DMS114 treated with DMSO at 0.1 percent for 48 hours (cell line): ENCODE results near the gene AKAP6.

Source experiments
- DNase-seq: peaks from one replicate; lab custom pipeline; 2025; ENCODE audit not compliant: unreplicated experiment; lab: John Stamatoyannopoulos, UW

AKAP6 gene

DNA sequence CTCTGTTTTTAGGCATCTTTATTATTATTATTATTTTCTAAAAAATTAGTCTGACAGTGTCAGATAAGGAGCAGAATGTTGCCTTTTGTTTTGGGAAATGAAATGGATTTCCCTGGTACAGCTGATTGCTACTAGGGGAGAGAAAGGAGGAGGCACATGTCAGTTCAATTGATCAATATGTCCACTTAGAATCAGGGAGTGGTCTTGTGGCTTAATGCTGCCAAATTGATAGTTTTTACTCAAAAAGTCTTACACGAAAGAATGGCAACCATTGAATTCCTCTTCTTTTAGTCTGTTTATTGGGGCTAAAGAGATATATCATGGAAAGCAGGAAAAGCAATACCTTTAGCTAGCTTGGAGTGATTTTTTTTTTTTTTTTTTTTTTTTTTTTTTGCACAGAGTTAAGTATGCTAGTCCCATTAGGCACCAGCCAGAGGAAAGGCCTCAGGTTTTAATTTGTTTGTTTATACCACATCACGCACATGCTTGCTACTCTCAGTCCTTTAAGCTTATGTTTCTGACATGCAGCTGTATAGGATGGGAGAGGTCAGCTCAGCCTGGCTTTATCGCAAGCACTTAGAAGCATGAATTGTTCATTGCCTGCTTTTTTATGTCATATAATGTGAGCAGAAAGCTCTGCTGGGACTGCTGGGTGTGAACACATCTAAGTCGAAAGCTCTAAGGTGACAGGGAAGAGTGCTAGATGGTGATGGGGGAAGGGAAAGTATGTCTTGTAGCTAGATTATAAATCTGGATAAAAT is 1.4 kb downstream of the AKAP6 start:
- no peak for DNase-seq

DNA sequence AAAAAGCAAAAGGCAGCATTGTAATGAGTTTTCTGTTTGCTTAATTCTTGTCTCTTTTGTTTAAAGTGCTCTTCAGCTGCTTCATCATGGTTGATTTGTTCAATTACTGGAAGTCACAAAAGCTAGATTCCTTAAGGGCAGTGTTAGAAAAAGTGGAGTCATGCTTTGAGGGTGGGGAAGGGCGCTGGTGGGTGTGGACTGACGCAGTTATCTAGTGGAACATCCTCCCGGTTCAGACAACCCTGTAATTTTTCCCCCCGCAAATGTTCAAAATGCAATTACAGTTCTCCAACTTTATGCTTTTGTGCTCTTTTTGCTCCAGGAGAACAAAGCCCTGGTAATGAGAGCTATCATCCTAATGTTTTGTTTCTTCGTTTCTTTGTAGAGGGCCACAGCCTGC is 2.1 kb downstream of the AKAP6 start:
- no peak for DNase-seq

DNA sequence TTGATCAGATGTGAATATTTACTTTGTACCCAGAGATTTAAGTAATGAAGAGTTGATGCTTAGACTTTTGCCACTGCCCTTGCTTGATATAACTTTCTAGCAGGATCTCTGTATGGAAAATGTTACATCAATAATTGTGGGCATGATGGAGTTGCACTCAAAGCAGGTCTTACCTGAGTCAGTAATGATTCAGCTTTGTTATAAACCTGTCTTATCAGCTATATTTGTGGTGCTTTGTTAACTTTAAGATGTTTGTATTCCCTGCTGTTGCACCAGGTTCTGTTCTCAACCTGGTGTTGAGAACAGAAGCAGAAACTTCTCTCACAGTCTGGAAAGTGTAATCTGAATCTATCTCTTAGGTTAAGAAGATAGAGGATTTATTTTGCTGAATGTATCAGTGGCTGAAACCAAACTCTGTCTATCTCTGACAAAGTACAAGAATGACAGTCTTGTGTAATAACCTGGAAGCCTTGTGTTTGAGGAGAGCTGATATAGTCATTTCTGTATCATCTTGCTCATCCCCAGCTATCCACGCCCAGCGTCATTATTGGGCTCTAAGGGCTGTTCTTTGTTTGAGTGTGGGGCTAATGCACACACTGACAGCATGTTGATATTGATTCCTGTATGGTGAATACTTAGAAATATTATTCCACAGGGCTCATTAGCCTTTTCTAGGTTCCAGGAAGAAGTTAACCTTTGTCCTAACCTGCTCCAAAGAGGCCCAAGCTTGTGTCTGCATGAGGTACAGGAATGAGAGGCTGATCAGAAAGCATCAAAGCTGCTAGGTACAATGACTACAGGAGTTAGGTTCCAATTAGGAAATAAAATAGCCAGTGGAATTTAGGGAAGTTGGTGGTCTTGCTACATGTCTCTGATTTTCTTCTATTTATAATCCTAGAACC is 3.6 kb downstream of the AKAP6 start:
- no peak for DNase-seq

DNA sequence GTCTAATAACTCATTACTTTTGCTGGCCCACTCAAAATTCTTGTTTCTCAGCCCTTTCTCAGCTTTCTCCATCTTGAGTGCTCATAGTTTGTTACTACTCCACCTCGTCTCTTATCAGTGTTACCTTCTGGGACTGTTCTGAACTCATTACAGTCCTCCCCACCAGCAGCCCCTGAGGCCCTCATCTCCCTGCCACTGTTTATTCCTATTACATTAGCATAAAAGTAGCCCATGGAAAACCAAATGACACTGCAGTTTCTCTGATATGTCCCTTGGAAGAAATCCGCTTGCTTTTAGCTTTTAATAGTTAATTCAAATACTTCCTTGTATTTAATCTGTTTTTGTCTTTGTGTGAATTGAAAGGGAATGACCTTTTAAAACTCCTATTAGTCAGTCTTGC is 7.6 kb downstream of the AKAP6 start:
- no peak for DNase-seq

DNA sequence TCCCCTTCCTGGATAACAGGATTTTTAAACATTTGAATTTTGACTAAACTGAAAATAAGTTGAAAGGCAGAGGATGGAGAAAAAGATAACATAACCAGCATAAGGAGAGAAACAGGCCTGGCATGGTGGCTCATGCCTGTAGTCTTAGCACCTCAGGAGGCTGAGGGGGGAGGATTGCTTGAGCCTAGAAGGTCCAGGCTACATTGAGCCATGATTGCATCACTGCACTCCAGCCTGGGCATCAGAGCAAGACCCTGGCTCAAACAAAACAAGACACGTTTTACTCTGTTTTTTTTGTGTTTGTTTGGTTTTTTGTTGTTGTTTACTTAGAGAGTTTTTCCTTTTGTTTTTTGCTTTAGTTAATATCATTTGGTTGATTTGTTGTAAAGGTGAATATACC is 8.7 kb downstream of the AKAP6 start:
- no peak for DNase-seq

DNA sequence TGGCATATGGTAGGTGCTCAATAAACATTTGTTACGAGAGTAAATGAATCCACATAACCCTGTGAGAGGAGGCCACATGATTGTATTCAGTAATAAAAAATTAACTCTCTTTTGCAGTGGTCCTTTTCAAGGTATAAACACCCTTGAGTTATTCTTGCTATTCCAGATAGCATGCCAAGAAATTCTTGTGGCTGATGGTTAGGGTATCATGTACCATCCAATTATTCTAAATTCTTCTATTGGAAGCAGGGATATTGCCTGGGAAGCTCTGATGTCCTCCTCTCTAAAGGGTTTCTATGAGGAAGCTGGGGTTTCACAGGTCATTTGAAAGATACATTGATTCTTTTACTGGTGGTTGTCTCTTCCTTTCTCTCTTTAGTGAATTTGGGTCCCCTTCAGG is 10.1 kb downstream of the AKAP6 start:
- DNase-seq, result no peak

DNA sequence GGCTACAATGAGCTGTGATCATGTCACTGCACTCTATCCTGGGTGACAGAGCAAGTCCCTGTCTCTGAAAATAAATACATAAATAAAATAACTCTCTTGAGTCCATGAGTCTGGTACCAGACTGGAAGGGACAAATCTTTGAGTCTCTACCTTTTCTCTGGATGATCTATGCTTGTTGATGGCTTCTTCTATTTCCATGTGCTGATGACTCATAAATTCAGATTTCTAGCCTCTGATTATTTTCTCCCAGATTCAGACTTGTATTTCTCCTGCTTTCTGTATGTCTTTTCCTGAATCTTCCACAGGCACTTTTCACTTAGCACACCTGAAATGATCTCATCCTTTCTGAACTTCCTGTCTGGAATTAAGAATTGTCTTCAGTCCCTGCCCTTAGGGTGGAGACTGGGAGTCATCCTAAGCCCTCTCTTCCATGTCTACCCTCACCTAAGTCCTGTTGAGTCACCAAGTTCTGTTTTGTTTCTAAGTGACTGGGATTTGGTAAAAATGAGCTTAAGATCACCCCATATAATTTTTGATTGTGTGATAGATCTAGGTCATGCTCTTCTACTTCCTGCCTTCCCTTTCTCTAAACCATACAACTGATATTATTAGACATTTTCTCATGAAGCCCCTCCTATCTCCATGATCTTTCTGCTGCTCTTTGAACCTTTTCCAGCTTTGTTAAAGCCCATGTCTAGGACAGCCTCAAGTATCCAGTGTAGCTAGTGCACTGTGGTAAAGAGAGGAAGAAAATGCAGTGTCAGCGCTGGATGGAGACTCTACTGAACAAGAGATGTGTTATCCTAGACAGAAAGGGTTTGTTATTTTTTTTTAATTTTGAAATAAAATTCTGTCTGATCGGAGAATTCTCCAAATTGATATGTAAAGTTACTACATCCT is 13.1 kb downstream of the AKAP6 start:
- DNase-seq, result no peak

DNA sequence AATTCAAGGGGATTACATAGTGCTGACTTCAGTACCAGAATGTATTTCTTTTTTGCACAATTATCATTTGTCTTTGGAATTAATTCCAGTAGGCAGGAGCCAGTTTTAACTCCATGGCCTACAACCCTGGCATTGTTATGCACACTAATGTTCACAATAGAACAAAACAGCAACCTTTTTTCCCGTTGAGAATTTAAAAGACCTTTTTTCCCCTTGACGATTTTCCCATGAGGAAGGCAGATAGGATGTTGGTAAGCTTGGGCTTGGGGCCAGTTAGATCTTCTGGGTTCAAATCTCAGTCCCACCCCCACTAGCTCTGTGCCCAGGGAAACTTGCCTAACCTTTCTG is 13.7 kb downstream of the AKAP6 start:
- no peak for DNase-seq

DNA sequence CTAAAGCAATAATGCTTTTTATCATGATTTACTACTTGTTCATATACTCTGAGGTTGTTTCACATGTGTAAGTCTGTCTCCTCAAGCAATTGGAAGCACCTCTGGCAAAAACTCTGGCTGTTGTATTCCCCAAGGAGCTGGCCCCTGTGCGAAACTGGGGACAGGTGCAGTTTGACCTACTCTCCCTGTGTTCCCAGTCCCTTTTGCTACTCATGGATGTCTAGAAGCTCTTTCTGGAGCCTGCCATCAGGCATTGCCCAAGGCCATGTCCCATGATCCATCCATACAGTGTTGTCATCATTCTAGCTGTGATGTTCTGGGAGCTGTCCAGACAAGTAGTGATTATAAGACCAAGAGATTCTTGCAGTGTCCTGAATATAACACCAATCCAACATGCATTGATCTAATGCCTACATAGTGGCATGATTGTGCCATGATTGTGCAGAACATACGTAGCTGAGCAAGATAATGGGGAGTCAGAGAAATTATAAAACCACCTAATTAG is 14.9 kb downstream of the AKAP6 start:
- no peak for DNase-seq

DNA sequence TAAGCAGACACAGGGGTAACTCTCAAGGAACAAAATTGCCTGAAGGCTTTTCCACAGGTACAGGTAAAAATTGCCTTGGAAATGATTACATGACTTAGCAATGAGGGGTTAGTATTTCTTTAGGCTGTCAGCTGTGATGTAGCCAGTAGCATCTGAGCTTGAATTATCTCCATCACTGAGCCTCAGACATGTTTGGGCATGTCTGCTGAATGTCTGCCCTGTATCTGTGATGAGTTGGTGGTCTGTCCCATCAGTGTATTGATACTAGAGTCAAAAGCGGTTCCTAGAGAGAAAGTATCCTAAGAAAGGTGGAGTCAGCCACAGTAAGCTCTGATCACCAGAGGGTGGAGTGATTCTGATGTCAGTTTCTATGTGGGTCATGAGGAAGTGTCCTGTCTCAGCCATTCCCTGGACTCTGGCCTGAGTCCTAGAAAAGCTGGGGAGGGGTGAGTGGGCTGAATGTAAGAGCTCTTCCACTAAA is 16.3 kb downstream of the AKAP6 start:
- DNase-seq, result no peak

DNA sequence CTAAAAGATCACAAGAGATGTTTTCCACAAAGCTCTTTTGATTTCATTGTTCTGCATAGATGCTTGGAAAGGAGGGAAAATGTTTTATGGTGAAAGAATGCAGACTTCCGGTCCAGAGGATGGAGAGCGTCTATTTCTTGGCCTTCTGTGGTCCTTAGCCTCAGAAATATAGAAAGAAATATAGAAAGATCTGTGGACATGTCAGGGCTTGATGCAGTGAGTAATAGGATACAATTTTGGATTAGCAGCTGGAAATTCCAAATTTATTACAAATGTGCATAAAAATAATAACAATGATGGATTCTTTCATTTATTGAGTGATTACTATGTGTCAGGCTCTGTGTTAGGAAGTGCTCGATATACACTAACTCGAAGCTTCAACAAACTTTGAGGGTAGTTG is 20.2 kb downstream of the AKAP6 start:
- no peak for DNase-seq

DNA sequence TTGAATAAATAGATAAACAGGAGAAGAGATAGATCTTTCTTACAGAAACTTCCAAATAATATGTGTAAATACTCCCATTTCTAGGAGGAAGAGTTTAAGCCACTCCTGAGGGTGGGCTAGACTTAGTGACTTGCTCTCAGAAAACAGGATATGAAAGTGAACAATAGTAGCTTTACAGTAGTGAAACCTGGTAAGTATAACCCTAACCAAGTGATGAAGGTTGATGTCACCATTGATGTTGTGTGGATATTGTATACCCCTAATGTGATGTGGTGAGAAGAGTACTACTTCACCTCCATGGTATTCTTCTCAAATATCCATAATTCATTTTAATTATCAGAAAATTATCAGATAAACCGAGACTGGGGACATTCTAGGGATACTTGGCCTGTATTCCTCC is 20.9 kb downstream of the AKAP6 start:
- no peak for DNase-seq

DNA sequence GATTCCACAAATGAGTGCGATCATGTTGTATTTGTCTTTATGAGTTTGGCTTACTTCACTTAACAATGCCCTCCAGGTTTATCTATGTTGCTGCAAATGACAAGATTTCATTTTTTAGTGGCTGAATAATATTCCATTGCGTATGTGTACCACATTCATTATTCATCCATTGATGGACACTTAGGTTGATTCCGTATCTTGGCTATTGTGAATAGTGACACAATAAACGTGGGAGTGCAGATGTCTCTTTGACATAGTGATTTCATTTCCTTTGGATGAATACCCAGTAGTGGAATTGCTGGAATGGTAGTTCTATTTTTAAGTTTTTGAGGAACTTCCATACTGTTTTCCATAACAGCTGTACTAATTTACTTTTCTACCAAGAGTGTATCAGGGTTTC is 23.5 kb downstream of the AKAP6 start:
- no peak for DNase-seq

DNA sequence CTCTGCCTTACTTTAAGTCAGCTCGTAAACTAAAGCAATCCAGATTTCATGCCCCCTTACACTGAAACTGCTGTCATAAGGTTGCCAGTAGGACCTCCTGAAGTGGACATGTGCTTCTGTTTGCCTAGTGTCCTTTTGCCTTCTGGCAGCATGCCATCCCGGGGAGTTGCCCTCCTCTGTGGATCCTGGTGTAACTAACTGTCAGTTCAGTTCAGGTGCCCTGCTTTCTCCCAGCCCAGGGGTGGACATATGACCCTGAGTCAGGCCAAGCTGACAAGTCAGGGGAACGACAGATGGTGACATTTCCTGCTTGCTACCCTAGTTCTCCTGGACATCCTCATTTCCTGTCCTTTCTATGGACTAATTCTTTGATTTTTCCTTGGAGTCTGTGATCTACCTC is 25.6 kb downstream of the AKAP6 start:
- no peak for DNase-seq

DNA sequence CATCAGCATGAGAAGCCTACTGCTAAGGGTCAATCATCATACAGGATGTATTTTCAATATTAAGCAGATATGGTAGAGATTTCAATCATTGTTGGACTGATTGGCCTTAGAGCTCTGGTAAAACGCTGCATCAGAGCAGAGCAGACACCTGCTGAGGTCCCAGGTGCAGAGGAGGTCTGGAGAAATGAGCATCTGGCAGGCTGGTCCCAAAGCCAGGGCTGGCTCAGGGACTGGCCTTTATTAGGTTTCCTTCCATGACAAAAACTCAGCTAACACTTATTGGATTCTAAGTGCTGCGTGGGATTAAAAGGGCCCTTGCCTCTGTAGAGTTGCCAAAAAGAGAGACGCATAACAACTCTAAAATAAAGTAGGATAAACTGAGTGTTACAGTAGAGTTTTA is 29.7 kb downstream of the AKAP6 start:
- DNase-seq, result no peak

DNA sequence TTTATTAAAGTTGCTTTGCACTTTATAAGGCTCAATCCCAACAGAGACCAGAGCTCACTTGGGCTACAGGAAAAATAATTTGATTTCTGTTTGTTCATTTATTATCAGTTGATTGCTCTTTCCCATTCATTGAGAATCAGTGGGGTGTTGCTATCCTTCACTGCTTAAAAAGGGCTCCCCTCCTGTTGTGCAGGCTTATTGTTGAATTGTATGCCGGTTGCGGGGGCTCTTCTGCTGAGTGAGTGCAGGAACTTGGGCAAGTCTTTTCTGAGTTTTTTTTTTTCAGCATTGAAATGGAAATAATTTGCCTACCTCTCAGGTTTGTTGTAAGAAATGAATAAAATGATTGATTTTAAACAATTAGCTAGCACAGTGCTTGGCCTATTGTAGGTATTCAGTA is 32.6 kb downstream of the AKAP6 start:
- DNase-seq, result no peak

DNA sequence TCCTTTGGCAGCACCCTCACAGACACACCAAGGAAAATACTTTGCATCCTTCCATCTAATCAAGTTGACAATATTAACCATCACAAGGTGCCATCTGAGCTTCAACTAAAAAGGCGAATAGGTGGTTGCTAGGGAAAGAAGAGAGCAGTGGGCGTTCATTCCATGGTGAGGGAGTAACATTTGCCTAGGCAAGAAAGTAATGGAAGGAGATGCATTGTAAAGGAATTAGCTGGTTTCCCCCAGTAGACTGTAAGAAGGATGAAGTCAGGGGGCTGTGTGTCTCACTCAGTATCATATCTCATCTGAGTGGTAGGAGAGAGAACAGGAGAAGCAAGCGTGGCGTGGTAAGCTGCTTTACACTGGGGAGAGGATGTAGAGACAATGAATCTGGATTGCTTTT is 34.7 kb downstream of the AKAP6 start:
- no peak for DNase-seq

DNA sequence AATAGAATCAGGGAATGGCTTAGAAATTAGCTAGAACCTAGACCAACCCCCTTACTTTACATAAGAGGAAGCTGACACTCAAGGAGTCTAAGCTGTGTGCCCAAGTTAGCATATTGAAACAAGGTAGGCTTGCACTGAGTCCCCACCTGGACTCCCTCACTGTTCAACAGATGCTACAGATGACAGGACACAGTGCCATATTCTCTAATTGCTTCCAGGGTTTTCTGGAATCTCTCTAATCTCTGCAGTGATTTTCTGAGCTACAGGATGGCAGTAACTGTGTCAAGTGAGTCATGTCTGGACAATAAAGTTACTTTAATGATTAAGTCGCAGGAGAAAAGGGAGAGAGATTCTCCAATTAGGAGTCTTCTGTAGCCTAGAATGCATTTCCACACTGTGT is 35.8 kb downstream of the AKAP6 start:
- no peak for DNase-seq

DNA sequence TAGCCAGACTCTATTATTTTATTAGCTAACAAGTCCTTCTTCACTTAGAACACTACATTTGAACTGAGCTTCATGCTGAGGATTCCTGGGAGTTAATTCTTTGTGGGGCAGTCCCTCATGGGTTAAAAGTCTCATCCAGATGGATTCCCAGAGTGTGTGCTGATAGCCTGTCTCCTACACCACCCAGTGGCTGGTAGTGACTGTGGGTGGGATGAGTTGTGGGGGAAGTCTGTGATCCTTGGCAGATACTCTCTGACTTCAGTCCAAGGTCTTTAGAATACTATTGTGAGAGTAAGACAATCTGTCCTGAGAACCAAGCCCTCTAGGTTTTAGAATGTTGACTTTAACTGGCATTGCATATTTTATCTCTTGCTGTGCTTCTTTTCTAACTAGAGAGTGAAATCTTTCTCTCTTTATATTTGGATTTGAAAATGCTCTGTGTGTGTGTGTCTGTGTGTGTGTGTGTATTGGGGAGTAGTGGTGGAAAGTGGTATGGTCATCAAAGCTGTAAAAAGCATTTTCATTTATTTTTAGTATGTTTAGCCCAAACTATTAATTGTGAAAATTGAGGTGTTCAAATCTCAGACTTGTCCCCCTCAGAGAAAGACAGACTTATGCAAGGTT is 37.3 kb downstream of the AKAP6 start:
- DNase-seq, result no peak

DNA sequence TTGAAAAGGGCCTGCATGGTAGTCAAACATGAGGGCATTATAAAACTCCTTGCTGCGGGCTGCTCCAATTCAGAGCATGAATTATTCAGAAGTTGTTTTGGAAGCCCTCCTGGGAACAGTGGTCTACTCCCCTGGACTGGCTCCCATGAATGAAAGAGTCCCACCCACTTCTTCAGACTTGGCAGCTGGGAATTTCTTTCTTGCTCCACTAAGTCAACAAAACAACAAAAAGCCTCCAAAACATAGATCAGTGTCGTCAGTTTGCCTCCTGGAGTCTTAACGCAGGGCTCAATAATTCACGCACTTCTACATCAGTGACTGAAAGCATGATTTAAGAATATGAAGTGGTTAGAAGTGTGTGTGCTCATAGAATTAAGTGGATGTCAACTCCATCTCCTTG is 37.9 kb downstream of the AKAP6 start:
- DNase-seq, result no peak

DNA sequence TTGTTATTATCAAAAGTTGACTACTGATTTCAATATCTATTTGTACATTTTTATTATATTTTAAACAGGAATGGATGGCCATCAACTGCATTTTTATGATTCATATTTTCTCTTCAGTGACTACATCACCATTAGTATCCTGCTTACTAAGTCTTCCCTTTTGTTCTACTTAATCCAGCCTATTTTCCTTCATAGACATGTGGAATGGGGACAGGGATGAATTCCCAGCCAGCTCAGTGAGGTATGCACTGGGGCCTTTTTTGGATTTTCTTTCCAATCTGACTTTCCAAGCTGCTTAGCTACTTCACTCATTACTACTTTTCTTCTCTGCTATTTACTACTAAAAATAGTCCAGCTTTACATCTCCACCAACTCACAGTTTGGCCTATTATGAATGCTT is 38.4 kb downstream of the AKAP6 start:
- no peak for DNase-seq
